T follicular helper cell (primary cell): Measurements from ENCODE around the gene GALNT9.
"Not testable (repeated sequence)": the region's sequence is repeated elsewhere in the genome, so short reads cannot be mapped to it uniquely, and the experiment has no call there.

Source experiments
- DNase-seq: peaks from one replicate; pipeline ENCODE4 v3.0.0-alpha.2; 2020; ENCODE audit warnings: low read depth

The GALNT9 gene

GRCh38 chr12:132278401-132279183, 50.8 kb downstream of the GALNT9 start:
- no peak for DNase-seq

DNA sequence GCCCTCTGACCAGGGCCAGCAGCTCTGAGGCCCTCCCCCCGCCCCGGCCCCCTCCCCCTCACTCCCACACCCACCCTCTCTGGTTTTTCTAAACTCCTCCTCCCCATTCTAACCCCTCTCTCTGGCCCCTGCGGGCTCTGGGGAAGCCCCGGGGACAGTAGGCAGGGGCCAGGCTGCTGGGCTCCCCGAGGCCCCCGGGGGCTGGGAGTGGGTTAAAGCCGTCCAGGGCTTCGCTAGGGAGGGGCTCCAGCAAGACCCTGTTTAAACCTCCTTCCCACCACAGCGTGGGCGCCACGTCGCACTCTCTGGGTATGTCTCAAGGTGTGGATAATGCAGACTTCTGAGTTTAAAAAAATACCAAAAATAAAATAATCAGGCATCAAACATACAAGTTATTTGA, 51.4 kb downstream of the GALNT9 start:
- no peak for DNase-seq

- DNase-seq: no peak
Measured at GRCh38 chr12:132277374-132277941, 51.9 kb downstream of the GALNT9 start.

DNA sequence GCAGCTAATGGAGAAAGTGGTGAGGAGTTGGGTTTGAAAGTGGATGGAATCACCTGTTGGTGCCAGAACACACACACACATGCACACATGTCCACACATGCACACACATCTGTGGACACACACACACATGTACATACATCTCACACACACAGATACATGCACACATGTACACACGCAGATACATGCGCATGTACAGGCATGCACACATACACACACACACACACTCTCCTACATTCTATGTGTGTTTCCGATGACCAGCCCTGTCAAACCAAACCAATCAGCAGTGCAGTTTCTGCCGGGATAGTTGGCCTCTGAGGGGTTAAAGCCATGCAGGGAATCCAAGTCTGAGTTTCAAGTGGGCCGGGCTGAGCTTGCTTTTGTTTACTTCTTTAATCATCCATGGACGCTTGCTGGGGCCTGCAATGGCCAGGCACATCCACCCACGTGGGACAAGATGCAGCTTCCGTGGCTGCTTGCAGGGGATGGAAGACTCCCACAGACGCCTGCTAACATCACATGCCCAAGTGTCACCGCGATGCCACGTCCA, 52.5 kb downstream of the GALNT9 start:
- DNase-seq: no peak

DNA sequence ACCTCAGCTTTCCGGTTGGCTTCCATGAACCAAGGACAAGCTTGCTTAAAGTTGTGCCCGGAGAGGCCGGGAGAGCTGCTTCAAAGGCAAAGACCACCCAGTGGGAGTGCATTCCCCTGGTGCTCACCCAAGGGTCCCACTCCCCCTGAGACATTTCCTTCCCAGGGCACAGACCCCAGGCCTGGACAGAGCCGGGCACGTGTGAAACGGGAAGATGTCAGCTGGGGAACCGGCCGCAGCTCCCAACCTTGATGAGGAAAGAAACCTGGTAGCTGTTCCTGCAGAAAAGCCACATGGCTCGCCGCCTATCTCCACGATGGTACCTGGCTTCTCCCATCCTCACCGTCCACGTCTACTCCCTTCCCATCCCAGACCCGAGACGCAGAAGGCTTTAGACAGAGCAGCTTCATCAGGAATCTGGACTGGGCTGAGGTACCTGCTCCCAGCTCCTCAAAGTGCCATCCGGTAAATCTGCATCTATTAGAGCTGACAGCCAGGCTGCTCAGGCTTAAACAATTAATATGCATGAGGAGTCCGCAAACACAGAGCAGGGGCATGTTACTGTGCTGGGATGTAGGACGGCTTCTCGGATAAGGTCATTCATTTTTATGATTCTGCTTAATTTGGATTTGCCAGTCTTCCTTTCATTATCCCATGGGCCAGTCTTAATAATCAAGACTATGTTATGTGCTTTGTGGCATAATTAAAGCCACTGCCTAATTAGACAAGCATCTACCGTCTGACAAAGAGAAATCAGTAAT, 53.1 kb downstream of the GALNT9 start:
- no peak for DNase-seq

- no peak for DNase-seq
Measured at GRCh38 chr12:132275631-132276030, 53.8 kb downstream of the GALNT9 start.

- DNase-seq: no peak
Measured at GRCh38 chr12:132275110-132275531, 54.3 kb downstream of the GALNT9 start.

DNA sequence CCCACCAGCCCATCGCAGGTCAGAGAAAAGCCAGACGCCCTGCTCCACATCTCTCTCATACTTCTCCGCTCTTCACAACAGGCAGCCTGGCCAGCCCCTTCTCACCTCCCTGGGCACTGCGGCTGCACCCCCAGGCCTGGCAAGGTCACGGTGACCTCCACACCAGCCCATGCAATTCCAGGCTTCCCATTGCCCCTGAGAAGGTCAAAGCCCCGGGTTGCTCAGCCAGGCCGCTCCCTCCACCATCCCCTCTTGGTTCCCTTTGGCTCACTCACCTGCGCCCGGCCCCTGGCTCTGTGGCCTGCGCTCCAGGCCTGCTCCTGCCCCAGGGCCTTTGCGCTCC, 55.4 kb downstream of the GALNT9 start:
- no peak for DNase-seq

GRCh38 chr12:132272711-132273110, 56.7 kb downstream of the GALNT9 start:
- DNase-seq: no peak

DNA sequence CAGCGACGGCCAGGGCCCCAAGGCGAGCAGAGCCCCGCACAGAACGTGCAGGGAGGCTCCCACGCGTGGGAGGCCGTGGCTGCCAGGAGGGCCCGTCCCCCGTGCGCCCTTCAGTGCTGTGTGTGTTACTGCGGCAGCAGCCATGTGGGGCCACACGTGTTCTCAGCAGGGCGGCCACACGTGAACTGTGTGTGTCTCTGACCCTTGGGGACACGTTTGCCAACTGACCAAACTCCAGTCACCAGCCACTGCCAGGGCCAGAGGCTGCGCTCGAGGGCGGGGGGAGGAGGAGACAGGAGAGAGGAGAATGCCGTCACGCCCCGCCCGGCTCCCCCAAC, 57.7 kb downstream of the GALNT9 start:
- DNase-seq: no peak

- DNase-seq: no peak
Measured at GRCh38 chr12:132270969-132271754, 58.2 kb downstream of the GALNT9 start.

- DNase-seq: no peak
Measured at GRCh38 chr12:132270516-132270915, 58.9 kb downstream of the GALNT9 start.

- DNase-seq: no peak
Measured at GRCh38 chr12:132269271-132269968, 60.0 kb downstream of the GALNT9 start.

GRCh38 chr12:132268674-132269073, 60.7 kb downstream of the GALNT9 start:
- no peak for DNase-seq

GRCh38 chr12:132267873-132268272, 61.5 kb downstream of the GALNT9 start:
- no peak for DNase-seq

DNA sequence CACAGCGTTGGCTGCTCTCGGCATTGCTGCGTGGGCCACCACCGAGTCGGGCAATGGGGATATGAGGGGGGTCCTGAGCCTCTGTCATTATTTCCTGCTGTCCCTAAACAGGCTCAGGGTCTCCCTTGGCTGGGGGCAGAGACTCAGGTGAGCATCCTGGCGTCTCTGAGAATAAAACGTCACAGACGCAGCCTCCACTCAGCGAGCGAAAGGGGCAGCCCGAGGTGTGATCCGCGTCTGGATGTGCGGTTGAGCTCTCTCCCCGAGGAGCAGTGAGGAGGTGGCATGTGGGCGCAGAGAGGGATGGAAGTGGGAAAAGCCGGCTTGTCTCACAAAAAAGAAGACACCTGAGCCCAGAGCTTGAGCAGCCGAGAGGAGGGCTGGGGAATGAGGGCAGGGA, 62.6 kb downstream of the GALNT9 start:
- DNase-seq: no peak

GRCh38 chr12:132266370-132266769, 63.0 kb downstream of the GALNT9 start:
- no peak for DNase-seq

DNA sequence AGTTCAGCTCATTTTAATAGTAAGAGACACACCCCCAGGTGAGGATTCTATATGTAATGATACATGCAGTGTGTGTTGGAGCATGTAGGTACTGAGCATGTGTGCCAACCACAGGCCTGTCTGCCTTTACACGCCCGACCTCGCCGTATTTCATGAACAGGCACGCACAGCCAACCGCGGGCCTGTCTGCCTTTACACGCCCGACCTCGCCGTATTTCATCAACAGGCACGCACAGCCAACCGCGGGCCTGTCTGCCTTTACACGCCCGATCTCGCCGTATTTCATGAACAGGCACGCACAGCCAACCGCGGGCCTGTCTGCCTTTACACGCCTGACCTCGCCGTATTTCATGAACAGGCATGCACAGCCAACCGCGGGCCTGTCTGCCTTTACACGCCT, 63.6 kb downstream of the GALNT9 start:
- not testable (repeated sequence) for DNase-seq

DNA sequence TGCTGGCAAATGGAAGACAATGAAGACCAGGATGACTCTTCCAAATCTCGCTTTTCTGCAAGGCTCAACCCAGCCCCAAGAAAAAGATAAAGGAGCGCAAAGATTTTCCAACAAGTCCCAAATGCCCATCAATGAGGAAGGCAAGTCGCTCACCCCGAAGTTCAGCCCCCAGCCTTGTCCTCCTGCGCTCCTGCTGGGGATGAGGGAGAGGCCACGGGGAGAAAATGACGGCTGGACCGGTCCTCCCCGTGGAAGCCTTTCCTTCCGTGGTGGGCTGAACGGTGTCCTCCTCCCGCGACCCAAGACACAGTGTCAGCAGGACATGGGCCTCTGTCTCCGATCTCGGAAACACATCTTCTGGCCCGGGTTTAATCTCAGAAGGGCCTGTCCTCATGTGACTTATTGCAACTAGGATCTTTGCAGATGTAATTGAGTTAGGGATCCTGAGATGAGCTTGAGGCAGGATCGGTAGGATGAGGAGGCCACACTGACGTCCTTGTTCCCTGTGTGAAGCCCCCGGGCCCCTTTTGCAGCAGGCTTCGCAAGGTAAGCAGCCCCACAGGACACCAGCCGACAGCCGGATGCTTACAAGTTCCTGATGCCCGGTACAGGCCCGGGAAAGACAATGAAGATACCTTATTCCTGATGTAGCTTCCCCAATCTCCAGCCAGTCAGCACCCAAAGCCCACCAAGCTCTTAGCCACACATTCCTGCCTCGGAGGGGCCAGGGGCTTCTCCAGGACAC, 64.2 kb downstream of the GALNT9 start:
- no peak for DNase-seq

- no peak for DNase-seq
Measured at GRCh38 chr12:132264086-132265010, 65.0 kb downstream of the GALNT9 start.
